Fibroblast of pulmonary artery (primary cell): ENCODE measurements around the gene IMMT.

Experiments used
- DNase-seq: peaks from one replicate; pipeline ENCODE4 v3.0.0-alpha.2; 2010; ENCODE audit warnings: low read depth
- H3K4me3 ChIP-seq: replicated peaks from 2 replicates; pipeline ENCODE4 v1.5.1; 2011; ENCODE audit warnings: low read depth, mild to moderate bottlenecking, control low read depth, low read length, moderate library complexity
- TF ChIP-seq, protein P1 (sequence below): IDR thresholded peaks from 2 replicates; pipeline ENCODE4 v1.5.1; 2011; ENCODE audit warnings: mild to moderate bottlenecking, control low read depth, low read length, inconsistent platforms; ENCODE audit errors: missing control alignments

The IMMT gene

GRCh38 chr2:86219896-86220295 is 24.6 kb upstream of the IMMT start:
- DNase-seq = no peak
- H3K4me3 ChIP-seq = no peak overlapping the region
- TF ChIP-seq, protein P1, sequence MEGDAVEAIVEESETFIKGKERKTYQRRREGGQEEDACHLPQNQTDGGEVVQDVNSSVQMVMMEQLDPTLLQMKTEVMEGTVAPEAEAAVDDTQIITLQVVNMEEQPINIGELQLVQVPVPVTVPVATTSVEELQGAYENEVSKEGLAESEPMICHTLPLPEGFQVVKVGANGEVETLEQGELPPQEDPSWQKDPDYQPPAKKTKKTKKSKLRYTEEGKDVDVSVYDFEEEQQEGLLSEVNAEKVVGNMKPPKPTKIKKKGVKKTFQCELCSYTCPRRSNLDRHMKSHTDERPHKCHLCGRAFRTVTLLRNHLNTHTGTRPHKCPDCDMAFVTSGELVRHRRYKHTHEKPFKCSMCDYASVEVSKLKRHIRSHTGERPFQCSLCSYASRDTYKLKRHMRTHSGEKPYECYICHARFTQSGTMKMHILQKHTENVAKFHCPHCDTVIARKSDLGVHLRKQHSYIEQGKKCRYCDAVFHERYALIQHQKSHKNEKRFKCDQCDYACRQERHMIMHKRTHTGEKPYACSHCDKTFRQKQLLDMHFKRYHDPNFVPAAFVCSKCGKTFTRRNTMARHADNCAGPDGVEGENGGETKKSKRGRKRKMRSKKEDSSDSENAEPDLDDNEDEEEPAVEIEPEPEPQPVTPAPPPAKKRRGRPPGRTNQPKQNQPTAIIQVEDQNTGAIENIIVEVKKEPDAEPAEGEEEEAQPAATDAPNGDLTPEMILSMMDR = no peak

GRCh38 chr2:86218124-86218523 is 22.9 kb upstream of the IMMT start:
- TF ChIP-seq, protein P1 = no peak
- DNase-seq = no peak
- H3K4me3 ChIP-seq = no peak overlapping the region

GRCh38 chr2:86216575-86217555 is 21.6 kb upstream of the IMMT start:
- TF ChIP-seq, protein P1 = no peak
- peak; percentile 49 for DNase-seq
- peak overlapping the region; percentile 41 for H3K4me3 ChIP-seq

DNA sequence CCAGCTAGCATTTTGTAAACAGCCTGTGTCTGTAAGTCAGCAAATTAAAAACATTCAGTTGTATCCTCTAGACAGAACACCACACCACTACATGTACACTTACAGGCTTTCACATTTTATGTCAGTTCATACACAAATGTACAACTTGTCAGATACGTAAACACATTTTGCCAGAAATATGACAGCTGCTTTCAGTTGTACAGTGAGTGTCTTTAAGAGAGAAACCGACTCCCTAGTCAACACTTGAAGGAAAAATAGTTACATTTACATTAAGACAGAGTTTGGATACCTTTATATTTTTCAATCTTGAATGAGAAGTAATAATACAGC is 19.2 kb upstream of the IMMT start:
- no peak for DNase-seq
- TF ChIP-seq, protein P1 = no peak
- no peak overlapping the region for H3K4me3 ChIP-seq

GRCh38 chr2:86213699-86214502 is 18.6 kb upstream of the IMMT start:
- DNase-seq = peak; percentile 34
- no peak overlapping the region for H3K4me3 ChIP-seq
- TF ChIP-seq, protein P1 = no peak

- DNase-seq = no peak
- TF ChIP-seq, protein P1 = no peak
- no peak overlapping the region for H3K4me3 ChIP-seq
These were observed 17.8 kb upstream of the IMMT start for GRCh38 chr2:86213056-86213455.
